GM21367 (cell line): Measurements from ENCODE around the gene PIGC.
A peak's percentile ranks its signal among the peaks of the same experiment; 100 is the strongest.
"Not testable (repeated sequence)": the region's sequence is repeated elsewhere in the genome, so short reads cannot be mapped to it uniquely, and the experiment has no call there.

ENCODE experiments used
- ATAC-seq: cut with Tn5 transposase; IDR thresholded peaks from one replicate; pipeline ENCODE4 v1.9.1; 2021; ENCODE audit not compliant: unreplicated experiment

PIGC gene

DNA sequence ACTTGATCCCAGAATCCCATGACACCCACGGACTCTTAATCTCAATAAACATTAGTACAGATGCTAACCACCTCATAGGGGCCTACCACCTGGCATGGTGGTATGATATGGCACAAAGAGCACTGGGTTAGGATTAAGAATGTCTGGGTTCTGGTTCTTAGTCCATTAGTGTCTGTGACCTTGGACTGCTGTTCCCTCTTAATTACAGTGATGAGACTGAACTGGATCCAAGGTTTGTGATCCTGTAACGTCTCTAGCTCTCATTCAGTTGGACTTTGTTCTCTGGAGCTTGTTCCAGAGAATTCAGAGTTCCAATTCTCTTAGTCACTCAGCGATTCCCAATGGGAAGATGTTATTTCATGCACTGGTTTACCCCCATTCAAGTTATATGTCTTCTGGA, 23.6 kb upstream of the PIGC start:
- ATAC-seq: no peak

GRCh38 chr1:172466795-172467407, 23.0 kb upstream of the PIGC start:
- ATAC-seq: no peak

GRCh38 chr1:172465617-172466016, 21.7 kb upstream of the PIGC start:
- no peak for ATAC-seq

DNA sequence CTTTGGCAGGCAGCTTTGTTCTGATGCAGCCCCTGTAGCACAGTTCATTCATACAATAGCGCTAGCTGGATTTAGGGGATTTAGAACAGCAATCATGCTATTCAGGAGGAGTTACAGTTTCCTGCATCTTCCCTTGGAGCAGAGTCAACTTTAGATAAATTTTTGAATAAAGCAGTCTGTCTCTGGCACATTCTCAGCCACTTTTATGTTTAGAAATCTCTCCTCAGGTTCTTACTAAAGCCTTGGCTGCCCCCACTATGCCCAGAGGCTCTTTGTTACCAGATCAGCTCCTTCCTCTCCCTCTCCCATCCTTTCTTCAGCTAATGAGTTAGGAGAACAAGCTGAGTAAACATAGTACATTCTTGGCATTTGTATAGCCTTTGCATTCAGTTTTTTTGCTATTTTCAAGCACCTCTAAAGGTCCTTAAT, 17.0 kb upstream of the PIGC start:
- ATAC-seq: no peak

- no peak for ATAC-seq
Observed at GRCh38 chr1:172460177-172460576, 16.3 kb upstream of the PIGC start.

DNA sequence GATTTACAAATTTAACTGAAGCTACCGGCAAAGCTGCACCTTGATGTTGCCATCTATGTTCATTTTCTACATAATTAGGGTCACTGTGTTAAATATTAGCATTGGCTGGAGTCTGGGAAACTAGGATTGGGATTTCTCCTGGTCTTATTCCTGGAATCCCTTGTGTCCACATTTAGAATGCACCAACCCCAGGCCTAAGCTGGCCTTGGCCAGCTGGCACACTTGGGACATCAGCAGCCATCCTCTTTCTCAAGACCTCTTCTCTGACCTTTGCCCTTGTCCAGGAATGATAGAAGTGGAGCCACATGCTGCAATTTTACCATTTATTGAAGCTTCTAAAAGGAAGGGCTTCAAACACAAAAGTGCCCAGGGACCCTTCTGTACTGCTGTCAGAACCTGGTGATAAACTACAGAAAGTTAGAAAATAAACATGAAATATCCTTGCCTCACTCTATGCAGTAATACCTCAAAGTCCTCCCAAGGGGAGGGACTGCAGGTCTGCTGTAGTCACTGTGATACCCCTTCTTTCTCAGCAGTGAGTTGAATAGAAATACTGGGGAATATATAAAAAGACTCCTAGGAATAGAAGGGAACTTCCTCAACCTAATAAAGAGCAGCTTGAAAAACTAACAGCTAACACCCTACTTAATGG, 13.7 kb upstream of the PIGC start:
- no peak for ATAC-seq

GRCh38 chr1:172456344-172456769, 12.5 kb upstream of the PIGC start:
- no peak for ATAC-seq

DNA sequence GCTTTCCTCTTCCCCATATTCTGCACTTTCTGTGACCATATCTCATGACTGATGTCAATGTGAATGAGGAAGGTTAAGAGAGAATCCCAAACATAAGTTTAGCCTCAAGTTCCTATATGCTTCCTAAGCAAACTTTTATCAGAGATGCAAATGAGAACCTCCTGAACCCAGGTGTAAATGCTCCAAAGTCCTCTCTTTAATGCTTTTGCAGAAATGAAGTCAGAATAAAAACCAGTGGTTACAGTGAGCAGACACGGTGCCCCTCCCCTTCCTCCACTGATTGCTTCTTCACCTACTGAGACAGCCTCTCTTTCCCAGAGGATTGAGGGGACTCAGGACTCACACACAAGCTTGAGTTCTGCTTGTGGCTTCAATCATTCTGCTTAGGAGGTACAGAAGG, 11.6 kb upstream of the PIGC start:
- no peak for ATAC-seq

GRCh38 chr1:172453607-172454006, 9.7 kb upstream of the PIGC start:
- ATAC-seq: no peak

DNA sequence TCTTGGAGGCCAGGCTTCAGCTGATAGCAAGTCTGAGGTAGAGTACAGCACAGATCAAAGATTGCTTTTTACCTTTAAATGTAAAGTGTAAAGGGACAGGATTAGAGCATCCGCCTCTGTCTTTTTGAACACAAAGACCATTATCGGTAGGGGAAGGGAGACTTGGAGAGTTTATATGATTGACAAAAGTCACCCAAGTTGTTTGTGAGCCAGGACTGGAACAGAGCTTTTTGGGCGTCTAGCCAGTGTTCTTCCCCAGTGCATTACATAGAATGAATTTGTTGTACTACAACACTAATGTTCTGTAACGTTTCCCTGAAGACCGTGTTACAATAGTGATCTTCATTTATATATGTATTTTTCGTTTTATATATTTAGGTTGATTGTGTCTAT, 9.3 kb upstream of the PIGC start:
- ATAC-seq: no peak

GRCh38 chr1:172452536-172453152, 8.8 kb upstream of the PIGC start:
- ATAC-seq: no peak

GRCh38 chr1:172451002-172451443, 7.2 kb upstream of the PIGC start:
- no peak for ATAC-seq

DNA sequence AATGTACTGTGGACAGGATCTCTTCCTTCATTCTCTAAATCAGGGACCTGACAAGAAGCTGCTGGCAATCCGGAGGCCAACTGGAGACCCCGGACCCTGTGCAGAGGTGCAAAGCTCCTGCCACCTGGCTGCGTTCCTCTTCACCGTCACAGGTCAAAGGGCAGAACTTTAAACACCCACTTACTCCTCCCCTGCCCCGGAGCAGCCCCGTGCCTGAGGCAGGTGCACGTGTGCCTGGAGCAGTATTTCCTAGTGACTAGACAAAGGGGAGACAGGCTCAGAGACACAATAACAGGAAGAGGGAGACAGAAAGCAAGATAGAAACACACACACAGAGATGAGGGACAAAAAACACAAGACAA, 6.6 kb upstream of the PIGC start:
- no peak for ATAC-seq

DNA sequence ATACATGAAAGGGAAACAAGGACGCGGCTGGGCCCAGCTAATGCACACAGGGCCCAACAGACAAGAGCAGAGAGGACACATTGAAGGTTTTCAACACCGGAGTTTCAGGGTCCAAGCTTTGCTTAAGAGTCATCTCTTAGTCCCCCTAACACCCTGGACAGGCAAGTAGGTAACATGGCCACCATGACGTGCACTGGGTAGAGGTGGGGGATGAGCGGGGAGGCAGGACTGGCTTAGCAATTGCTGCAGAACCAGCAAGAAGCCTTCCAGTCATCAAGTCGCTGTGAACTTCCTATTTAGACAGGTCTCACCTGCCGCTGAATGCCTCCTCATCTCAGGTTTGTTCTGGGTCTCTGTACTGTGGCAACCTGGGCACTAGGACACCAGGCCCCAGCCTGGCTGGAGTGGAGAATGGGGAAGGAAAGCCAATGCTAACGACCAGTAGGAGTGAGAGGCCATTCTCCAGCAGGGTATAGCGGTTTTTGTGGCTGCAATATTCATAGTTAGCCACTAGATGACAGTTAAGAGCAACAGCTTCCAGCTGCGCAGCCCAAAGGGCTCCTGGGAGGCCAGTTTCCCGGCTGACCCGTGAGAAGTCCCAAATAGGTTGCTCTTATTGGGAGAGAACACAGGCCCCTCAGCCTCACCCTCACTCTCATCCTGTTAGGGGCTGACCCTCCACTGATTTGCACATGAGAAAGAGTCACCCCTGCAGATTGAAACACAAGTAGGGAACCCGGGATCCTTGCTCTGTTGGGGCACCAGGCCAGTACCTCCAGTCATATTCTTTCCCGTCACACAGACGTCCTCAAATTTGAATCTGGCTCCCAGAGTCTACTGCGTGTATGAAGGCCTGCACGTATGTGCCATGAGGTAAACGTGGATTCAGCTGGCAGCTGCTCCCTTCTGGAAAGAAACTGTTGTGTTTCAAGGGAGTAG, 6.0 kb upstream of the PIGC start:
- peak; percentile 92 for ATAC-seq

DNA sequence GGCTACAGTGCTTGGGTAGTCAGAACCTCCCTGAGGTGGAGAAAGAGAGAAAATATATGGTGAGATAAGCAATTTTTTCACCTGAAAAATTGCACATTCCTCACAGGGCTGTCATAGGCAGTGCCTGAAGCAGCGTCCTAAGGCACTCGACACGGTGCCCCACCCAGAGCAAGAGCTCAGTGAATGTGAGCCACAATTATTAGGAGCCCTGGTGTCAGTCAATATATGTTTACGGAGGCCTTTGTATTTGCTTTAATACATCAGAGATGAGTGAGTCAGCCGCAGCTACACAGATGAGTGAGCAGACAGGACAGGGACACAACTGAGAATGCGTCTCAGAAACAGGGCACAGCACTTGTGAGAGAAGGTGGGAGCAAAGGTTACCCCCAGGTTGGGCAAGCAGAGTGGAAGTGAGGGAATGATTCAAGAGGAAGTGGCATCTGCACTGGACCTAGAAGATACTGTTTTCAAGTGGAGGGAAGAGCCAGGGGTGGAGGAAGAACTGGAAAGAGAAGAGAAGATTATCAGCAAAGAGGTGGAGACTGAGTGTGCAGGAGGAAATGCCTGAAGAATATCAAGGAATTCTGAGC, 5.2 kb upstream of the PIGC start:
- no peak for ATAC-seq

DNA sequence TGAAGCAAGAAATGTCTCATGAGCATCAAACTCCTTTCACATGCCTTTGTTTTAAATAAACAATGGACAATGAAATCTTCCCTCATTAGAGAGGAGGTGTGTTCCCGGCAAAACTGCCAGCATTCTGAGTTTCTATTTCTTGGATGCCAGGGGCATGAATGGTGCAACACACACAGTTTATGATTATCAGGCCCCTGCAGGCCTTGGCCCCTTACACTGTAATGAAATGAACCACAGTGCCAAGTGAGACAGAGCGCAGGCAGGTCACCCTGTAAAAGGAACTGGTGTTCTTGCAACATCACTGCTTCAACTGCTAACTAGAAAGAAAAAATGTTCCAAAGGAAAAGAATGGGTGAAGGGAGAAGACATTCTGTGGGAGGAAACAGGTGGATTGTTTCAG, 3.8 kb upstream of the PIGC start:
- ATAC-seq: no peak

- ATAC-seq: no peak
Observed at GRCh38 chr1:172446547-172446946, 2.7 kb upstream of the PIGC start.

DNA sequence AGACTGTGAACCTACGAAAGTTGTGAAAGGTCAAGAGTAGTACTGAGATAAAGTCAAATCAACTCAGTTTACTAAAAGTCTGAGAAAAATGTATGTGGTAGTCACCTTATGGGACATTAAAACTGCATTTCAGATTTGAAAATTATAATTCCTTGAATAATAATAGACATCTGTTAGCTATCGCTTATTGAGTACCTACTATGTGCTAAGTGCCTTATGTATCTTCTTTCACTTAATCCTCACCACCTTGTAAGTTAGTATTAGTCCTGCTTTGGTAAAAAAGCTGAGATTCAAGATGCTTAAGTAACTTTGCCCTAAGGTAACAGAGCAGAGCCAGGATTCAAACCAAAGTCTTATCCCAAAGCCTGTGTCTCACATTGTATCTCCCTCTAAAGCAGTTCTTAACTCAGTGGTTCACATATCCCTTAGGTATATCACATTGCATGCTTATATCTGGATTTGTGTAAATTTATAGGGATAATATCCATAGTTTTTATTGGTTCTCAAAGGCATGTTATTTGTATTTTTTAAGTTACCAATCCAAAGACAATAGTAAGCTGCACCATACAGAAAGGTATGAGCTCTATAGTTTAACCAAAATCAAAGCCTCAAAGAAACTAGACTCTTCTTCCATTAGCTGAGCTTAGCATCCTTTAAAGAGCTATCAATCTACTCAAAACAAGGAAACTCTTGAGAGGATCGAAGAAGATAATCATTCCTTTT, 865 bp downstream of the PIGC start:
- ATAC-seq: no peak

DNA sequence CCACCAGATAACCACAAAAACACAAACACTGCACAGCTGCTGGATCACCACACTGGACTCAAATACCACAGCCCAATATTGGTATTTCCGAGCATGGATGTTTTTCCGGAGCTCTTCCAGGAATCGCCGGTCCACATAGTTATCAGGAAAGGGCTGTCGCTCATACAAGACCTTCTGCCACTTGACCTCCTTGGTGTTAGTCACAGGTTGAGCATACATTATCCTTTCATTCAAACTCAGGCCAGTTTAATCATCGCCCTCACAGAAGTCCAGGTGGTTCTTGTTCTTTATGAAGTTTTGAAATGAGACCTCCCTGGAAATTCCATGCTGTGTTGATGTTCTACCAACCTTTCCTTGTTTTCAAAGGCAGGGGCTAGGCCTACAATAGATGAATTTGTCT, 1.5 kb downstream of the PIGC start:
- ATAC-seq: no peak

- ATAC-seq: not testable (repeated sequence)
Observed at GRCh38 chr1:172437183-172437582, 6.7 kb downstream of the PIGC start.
